Stimulated activated CD4-positive, alpha-beta T cell treated with anti-CD3 and anti-CD28 coated beads, Interleukin-4, amount 100 ng/mL, for 4 hours (primary cell): ENCODE data around the gene USP15.
"Not testable (repeated sequence)": the region's sequence is repeated elsewhere in the genome, so short reads cannot be mapped to it uniquely, and the experiment has no call there.

ENCODE experiments used
- DNase-seq, 2 experiments: peaks; one replicate each; pipeline ENCODE4 v3.0.0-alpha.2; 2020

USP15 gene

GRCh38 chr12:62335057-62335456, 74.9 kb downstream of the USP15 start:
- DNase-seq = no peak

GRCh38 chr12:62335796-62336195, 75.6 kb downstream of the USP15 start:
- no peak for DNase-seq

- not testable (repeated sequence) for DNase-seq
Observed at GRCh38 chr12:62337643-62338042, 77.4 kb downstream of the USP15 start.

GRCh38 chr12:62342614-62343303, 82.6 kb downstream of the USP15 start:
- DNase-seq = not testable (repeated sequence)

GRCh38 chr12:62343304-62344120, 83.3 kb downstream of the USP15 start:
- not testable (repeated sequence) for DNase-seq

- DNase-seq = not testable (repeated sequence)
Observed at GRCh38 chr12:62344731-62345556, 84.7 kb downstream of the USP15 start.

- DNase-seq = no peak
Observed at GRCh38 chr12:62345667-62346066, 85.5 kb downstream of the USP15 start.

GRCh38 chr12:62346817-62347216, 86.6 kb downstream of the USP15 start:
- no peak for DNase-seq

GRCh38 chr12:62347922-62348650, 87.9 kb downstream of the USP15 start:
- DNase-seq = no peak

- no peak for DNase-seq
Observed at GRCh38 chr12:62350554-62350953, 90.3 kb downstream of the USP15 start.

- DNase-seq = no peak
Observed at GRCh38 chr12:62351326-62351725, 91.1 kb downstream of the USP15 start.

- no peak for DNase-seq
Observed at GRCh38 chr12:62361048-62361447, 100.8 kb downstream of the USP15 start.

- no peak for DNase-seq
Observed at GRCh38 chr12:62363506-62363905, 103.3 kb downstream of the USP15 start.

- not testable (repeated sequence) for DNase-seq
Observed at GRCh38 chr12:62364697-62365096, 104.5 kb downstream of the USP15 start.

GRCh38 chr12:62365846-62366245, 105.6 kb downstream of the USP15 start:
- DNase-seq = not testable (repeated sequence)

- not testable (repeated sequence) for DNase-seq
Observed at GRCh38 chr12:62368430-62369223, 108.4 kb downstream of the USP15 start.

GRCh38 chr12:62370189-62370588, 110.0 kb downstream of the USP15 start:
- DNase-seq = no peak

- DNase-seq = no peak
Observed at GRCh38 chr12:62371661-62372060, 111.5 kb downstream of the USP15 start.

GRCh38 chr12:62372134-62372533, 111.9 kb downstream of the USP15 start:
- no peak for DNase-seq

- no peak for DNase-seq
Observed at GRCh38 chr12:62372825-62373224, 112.6 kb downstream of the USP15 start.

- DNase-seq = no peak
Observed at GRCh38 chr12:62375603-62376002, 115.4 kb downstream of the USP15 start.
